ENCODE results near the gene RAD51B.
"Not testable (repeated sequence)": the region's sequence is repeated elsewhere in the genome, so short reads cannot be mapped to it uniquely, and the experiment has no call there.

The RAD51B gene

DNA sequence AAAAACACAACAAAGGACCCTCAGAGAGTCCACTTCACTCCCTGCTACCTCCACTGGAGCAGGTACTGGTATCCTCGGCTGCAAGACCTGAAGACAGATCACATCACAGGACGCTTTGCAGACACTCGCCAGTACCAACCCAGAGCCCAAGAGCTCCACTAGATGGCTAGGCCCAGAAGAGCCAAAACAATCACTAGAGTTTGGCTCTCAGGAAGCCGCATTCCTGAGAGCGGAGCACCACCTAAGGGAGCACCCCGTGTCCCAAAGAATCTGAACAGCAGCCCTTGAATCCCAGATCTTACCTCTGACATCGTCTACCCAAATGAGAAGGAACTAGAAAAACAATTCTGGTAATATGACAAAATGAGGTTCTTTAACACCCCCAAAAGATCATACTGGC lies 399.8 kb downstream of the RAD51B start:
- DNase-seq: no peak

DNA sequence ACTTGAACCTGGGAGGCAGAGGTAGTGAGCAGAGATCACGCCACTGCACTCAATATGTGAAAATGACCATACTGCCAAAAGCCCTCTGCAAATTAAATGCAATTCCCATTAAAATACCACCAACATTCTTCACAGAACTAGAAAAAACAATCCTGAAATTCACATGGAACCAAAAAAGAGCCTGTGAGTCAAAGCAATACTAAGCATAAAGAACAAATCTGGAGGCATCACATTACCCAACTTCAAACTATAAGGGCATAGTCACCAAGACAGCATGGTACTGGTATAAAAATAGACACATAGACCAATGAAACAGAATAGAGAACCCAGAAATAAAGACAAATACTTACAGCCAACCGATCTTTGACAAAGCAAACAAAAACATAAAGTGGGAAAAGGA lies 401.5 kb downstream of the RAD51B start:
- DNase-seq: not testable (repeated sequence)

DNA sequence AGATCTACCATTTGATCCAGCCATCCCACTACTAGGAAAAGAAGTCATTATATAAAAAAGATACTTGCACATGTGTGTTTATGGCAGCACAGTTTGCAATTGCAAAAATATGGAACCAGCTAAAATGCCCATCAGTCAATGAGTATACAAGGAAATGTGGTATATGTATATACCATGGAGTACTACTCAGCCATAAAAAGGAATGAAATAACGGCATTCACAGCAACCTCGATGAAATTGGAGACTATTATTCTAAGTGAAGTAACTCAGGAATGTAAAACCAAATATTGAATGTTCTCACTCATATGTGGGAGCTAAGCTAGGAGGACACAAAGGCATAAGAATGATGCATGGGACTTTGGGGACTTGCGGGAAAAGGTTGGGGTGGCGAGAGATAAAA lies 402.6 kb downstream of the RAD51B start:
- no peak for DNase-seq

DNA sequence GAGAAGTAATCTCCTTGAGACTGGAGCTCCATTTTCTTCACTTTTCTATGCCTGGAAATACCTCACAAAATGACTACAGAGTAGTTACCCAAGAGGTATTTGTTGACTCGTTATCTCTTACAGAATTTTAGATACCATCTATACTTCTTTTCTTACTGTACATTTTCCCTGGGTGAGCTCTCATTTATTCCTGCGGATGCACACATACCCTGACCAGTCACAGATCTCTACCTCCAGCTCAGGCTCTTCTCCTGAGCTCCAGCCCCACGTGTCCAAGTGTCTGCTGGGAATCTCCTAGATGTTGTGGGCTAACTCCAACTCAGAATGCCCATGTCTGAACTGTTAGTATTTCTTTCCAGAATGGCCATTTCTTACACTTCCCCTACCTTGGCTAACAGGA lies 403.1 kb downstream of the RAD51B start:
- DNase-seq: no peak

DNA sequence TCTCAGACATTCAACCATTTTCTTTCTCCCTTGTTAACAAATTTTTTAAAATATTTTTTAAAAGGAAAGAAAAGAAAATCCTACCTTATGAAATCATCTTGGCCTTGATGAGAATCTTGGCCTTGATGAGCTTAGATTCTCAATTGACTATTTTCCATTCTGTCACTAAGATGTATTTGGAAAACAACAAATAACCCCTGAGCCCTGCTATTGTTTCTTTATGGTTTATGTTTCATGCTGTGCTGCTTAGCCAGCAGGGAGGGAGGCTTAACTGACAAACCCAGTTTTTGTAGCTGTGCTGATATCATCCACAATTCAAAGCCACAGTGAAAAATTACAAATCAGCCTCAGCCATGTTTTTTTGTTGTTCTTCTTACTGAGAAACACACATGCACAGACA lies 404.1 kb downstream of the RAD51B start:
- no peak for DNase-seq

DNA sequence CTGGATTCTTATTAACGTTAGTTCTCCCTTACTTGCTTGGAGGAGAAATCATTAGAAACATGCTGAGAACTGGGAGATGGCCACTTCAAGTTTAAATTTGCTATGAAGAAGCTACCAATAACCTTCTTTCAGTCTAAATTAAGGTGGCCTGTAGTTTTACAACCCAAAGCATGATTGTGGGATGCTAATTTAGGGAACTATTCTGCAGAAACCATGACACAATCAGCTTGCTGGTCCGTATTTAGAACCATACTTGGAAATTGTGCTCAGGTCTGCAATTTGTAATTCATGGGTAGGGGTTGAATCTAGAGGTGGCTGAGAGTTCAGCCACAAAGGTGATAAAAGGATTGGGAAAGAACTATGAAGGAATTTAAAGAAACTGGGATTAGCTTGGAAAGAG lies 405.7 kb downstream of the RAD51B start:
- no peak for DNase-seq

DNA sequence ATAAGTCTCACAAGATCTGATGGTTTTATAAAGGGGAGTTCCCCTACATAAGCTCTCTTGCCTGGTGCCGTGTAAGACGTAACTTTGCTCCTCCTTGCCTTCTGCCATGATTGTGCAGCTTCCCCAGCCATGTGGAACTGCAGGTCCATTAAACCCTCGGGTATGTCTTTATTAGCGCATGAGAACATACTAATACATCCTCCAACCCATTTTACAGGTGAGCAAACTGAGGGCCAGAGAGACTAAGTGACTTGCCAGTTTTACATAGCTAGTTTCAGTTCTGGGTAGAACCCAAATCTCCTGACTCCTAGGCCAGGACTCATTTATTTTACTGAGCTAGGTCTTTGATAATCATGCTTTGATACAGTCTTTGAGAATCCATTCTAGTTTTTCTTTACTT lies 406.9 kb downstream of the RAD51B start:
- DNase-seq: no peak

DNA sequence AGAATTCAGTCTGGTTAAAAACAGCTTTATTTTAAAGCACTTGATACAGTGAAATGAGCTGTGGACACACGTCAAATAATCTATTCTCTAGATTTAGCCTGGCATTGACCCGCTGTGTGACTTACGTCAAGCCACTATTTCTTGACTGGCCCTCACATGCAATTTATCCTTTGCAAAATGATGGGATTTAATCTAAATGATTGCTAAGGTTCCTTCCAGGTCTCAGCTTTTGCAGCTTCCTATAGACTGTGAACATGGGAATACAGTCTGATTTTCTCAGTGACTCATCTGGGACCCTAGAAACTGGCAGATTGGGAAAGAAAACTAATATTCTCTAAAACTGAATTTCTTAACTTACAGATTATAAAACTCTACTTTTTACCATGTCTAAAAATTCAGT lies 409.1 kb downstream of the RAD51B start:
- DNase-seq: no peak

DNA sequence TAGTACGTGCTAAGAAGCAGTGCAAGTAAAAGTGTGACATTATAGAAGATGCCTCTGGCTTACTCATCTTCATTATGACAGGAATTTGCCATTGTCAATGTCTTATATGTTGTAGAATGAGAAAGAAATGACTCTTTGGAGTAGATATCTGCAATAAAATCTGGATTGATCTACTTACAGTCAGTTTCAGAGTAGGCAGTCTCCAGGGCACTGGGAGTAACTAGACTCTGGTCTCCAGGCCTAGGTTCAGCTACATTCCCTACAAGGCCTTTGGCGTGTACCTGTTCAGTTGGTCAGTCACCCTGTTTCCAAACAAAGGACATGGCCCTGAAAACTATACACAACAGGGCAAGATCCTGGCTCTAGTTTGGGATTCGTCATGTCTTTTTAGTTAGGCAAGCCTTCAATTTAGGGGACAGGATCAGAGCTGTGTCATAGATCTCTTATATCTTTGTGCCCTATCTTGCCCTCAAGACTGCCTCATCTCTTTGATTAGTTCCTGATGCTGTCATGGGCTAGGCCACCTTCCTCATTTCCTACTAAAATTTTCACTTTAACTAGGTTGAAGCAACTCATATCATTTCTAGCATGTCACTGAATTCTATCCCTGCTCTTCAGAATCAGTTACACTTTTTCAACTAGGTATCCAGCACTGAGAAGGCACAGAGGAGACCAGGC lies 410.0 kb downstream of the RAD51B start:
- DNase-seq: no peak

DNA sequence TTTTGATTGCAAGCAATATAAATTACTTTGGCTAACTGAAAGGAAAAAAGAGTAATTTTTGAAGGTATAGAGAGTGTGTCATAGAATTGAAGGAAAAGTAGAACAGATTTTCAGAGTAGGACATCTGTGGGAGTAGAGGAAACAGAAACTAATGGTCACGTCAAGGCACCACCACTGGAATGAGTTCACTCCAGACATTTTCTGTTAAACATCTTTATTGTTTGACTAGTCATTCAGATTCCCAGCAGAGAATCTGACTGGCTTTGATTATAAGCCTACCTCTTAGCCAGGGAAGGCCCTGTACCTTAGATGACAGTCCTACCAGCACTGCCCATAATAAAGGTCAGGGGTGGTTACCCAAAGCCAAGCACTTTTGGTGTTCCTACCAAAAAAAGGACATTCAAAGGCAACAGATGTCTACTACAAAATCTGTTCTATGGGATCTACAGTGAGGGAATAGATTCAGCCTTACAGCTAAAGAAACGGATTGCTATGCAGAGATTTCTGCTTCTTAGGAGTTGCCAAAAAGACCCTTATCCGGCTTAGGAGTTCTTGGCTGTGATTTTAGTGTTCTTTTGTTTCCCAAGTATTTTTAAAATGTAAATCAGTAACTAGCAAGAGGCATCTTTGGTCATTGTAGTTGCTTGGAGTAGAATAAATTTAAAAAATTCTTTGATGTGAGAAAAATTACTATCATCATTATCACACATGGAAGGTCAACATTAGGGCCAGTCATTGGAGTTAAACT lies 410.8 kb downstream of the RAD51B start:
- DNase-seq: no peak

DNA sequence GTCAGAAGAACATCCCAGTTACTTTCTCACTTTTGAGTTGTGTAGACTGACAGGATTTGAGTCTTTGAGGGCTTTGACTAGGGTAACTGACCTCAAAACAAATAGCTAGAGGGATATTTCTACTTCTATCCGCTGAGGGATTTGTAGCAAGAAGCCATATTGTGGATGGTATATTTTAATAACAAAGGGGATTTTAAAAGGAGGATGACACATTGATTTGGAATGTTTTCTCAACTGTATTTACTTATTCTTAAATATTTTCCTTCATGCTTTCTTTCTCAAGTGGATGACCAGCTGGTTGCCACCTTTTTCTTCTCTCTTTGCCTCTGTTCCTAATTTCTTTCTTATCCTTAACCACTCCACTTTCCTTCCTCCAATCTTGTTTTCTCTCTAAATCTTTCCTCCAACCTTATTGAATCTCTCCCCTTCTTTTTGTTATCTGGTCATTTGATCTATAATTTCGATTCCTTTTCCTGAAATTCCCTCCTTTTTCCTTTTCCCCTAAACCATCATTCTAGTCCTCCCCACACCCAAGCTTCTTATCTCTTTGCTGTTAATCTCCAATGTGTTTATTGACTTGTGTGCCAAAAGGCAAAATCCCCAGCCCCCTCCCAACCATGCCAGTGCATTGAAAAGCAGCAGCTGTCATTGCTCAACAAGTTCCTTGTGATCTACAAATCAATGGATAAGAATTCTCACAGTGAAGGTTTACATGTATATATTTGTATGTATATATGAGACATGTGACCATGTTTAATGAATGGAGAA lies 411.6 kb downstream of the RAD51B start:
- DNase-seq: no peak

DNA sequence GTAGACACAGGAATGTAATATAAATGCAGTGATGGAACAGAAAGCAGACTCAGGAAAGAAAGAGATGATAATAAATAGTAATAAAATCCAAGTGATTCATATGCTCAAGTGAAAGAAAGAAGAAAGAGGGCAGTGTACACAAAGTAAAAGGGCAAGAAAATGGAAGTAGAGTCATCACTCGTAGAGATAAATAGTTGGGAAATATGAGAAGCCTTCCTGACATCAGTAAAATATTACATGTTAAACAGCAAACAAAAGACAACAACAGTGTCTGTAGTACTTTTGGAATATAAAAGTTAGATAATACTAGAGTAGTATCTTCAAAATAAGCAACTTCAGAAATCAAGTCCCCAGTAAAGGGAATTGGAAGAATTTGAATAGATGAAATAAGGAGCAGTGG lies 412.3 kb downstream of the RAD51B start:
- DNase-seq: no peak

DNA sequence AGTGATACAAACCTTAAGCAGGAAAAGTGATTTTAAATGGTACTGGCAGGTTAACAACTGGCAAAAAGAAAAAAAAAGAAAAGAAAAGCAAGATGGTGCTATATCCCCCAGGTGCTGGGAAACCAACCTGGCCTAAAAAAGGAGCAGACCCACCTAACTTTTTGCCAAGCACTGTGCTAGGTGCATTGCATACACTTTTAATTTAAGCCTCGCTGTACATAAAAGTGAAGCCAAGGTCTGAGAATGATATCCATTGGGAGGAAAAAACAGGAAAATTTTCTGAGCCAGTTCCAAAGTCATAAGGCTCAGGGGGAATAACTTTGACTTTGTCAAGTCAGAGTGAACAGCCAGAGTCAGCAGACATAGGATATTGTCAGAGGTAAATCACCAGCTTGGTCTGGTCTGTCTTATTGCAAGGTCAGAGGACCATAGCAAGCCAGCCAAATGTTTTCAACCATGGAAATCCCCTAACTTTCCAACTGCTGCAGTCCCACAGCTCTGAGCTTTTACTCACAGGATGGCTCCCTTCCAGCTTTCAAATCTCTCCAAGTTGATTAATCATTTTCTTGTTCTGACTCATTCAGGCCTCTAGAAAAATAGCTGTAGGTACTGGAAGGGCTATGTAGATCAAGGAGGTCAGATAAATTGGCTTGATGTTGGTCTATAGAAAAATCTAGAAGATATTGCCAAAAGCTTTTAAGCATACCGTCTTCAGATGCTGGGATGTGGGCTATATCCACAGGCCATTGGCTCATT lies 412.9 kb downstream of the RAD51B start:
- no peak for DNase-seq

DNA sequence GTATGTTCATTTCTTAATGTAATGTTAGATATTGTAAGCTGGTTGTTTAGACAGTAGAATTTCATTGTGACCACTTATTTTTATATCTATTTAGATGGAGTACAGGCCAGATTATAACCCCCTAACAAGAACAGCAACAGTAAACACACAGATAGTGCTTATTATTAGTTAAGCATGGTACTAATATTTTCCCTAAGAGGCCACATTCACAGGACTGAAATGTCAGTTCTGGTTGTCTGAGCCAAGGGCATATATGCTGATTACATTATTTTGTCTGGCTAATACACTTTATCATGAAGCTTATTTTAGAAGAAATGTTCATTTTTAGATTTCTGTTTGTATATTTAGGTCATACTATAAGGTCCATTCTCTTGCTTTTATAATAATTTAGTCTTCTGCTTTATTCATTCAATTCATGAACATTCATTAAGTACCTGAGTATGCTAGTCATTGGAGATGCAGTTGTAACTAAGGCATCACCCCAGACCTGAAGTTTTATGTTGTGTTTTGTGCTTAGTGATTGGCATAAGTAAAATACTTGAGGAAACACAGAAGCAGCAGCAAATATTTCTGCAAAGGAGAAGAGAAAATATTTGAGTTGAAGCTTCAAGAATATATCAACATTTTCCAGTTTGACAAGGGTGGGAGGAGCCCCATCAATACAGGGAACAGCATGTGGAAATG lies 413.7 kb downstream of the RAD51B start:
- no peak for DNase-seq

DNA sequence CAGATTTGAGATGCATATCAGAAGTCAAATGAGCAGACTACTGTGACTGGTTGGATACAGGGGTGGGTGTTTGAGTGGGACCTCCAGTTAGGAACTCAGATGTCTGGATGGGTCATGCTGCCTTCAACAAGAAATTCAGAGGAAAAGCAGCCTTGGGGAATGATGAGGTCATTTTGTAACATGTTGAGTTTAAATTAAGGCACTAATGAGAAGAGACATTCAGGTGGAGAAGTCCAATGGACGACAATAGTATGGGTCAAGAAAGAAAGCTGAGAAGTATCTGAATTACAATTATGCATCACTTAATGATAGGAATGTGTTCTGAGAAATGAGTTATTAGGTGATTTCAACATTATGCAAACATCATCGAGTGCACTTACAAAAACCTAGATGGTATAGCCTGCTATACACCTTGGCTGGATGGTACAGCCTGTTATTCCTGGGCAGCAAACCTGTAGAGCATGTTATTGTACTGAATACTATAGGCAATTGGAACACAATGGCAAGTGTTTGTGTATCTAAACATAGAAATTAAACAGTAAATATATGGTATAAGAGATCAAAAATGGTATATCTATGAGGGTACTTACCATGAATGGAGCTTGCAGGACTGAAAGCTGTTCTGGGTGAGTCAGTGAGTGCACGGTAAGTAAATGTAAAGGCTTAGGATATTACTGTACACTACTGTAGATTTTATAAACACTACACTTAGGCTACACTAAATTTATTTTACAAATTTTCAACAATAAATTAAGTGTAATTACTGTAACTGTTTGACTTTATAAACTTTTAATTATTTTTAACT lies 414.7 kb downstream of the RAD51B start:
- DNase-seq: no peak

DNA sequence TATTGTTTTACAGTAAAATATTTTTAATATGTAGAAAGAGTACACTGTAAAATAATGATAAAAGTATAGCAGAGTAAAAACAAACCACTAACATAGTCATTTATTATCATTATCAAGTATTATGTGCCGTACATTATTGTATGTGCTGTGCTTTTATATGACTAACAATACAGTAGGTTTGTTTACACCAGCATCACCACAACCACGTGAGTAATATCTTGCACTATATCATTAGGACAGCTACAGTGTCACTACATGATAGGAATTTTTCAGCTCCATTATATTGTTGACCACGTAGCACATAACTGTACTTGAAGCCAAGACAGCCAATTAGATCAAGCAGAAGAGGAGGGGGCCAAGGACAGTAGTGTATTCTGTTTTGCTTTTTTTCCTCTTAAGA lies 415.4 kb downstream of the RAD51B start:
- DNase-seq: no peak

DNA sequence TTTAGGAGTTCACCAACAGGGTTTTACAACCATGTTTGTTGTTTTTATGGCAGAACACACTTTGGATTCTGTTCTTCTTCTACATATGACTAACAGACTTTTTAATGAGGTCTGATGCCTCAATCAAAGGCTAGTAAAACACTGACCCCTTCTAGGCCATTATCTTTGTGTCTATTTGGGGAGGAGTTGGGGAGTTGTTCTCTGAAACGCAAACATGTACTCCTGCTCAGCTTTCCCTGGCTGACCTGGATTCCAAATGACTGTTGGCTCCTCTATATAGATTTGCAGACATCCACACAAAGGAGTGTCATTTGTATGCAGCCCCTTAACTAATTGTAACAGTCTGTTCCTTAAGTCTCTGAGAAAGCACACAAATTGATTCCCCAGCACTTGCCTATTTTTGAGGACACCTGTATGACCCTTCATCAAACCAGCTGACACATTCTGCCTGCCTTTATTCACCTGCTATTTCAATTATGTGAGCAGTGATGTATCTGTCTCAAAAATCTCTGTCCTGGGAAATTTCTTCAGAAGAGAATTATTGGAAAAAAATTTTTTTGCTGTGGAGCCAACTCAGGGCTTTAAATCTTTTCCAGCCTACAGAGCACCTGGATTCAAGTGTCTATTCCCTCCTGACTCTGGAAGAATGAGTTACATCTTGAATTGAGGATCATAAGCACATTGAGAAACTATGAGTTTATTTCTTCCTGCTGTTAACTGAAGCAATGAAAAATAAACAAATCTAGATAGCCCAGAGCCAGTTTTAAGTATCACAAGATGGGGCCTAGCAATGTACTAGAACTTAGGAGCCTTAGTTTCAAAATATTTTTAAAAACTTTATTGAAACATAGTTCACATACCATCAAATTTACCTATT lies 417.2 kb downstream of the RAD51B start:
- DNase-seq: no peak

DNA sequence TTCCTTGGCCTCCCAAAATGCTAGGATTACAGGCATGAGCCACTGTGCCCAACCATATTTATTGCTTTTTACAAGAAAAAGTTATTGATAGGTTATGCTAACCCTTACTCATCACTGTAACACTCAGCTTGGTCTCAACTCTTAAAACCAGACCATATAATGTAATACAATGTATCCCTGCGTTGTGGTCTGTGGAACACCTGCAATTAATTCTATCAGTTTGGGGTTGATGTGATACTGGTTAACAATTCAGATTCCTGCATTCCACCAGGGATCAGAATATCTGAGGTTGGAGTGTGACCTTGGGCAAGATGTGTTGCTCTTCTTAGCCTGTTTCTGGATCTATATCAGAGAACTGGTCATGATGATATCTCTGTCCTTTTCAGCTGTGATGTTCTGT lies 419.0 kb downstream of the RAD51B start:
- DNase-seq: no peak

DNA sequence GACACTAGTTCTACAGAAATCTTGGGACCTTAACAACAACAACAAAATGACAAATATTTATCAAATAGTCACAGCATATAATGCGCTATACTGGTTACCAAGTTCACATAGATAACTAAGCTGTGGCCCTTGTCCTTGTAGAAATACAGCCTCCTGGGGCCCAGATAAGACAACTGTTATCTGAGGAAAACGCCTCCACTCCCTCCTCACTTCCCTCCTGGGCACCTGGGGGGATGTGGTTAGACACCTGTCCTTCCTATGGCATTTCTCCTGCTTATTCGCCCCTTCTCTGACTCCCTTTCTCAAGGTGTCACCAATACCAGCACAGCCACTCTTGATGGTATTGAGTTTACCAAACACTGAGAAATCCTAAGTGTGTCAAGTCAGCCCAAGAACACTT lies 419.4 kb downstream of the RAD51B start:
- DNase-seq: no peak

DNA sequence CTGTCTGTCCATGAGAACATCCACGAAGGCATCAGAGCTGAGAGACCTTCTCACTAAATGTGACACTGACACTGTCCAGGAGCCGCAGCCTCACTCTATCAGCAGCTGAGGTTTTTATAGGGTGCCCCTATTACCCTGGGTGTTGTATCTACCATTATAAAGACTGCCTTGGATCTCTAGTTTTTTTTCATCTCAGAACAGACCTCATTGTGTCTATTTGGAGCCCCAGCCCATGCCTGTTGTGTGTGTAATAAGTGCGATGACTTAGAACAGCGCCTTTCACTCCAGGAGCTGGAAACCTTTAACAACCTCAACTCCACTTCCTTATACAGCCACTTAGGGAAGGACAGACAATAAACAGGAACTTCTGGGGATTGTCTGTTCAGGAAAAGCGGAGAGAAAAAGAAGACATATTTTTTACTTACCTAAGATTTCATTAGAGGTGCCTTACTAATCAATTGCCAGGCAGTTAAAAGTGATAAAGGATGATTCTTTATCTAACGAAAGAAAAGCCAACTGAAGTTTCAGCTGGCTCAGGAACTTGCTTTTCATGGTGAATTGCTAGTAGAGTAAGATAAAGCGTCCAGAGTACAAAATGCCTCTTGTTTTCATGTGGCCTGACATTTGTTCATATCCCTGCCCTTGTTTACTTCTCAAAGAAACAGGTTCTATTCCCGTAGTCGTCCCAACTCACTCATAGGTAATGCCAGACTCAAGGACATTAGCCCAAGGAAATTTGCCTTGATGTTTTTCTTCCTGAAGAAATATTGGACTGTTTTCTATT lies 420.6 kb downstream of the RAD51B start:
- DNase-seq: no peak

All from NCI-H524 treated with DMSO at 0.1 percent for 48 hours (cell line).